Esophagus muscularis mucosa (tissue), 4 donors: ENCODE results near the gene PFKL.
"Not testable (repeated sequence)": the region's sequence is repeated elsewhere in the genome, so short reads cannot be mapped to it uniquely, and the experiment has no call there.

Experiments used
- CTCF ChIP-seq, 3 experiments: fragments of 200-600 bp in 2 of 3; fragments of 450-650 bp in 1 of 3; sonication (generic) in 2 of 3; IDR thresholded peaks; one replicate each; pipeline ENCODE4 v1.5.1; 2017 to 2019; ENCODE audit warnings: antibody characterized with exemption in 3 of 3, mild to moderate bottlenecking in 2 of 3, moderate library complexity in 1 of 3
- EP300 ChIP-seq: sonication (generic); formaldehyde crosslinking; IDR thresholded peaks from one replicate; pipeline ENCODE4 v1.6.1; 2017; ENCODE audit warnings: antibody characterized with exemption
- POLR2A ChIP-seq: fragments of 450-650 bp; IDR thresholded peaks from one replicate; pipeline ENCODE4 v1.6.1; 2017; ENCODE audit warnings: antibody characterized with exemption, moderate library complexity, mild to moderate bottlenecking, low read depth
- POLR2AphosphoS5 ChIP-seq, 2 donors: sonication (generic); formaldehyde crosslinking; IDR thresholded peaks; one replicate each; pipeline ENCODE4 v1.6.1; 2017; ENCODE audit warnings: antibody characterized with exemption in 2 of 2

GRCh38 chr21:44342981-44343380 is 43.1 kb downstream of the PFKL start:
- not testable (repeated sequence) for TF ChIP-seq POLR2AphosphoS5 (IDR thresholded peaks at IDR 0.05); CTCF (IDR thresholded peaks at IDR 0.05); POLR2A; EP300
